Calu3 (cell line): ENCODE measurements around the gene KIZ. TPM values are rescaled to one million over a fixed set of nuclear protein-coding genes. Genes with fewer than 3 reads are reported as not detected.

Source experiments
- BruUV-seq: library from RNA; stranded (reverse); fragments of 400-500 nt; replicated peaks from 2 replicates; lab custom pipeline; 2021; lab: Mats Ljungman, UMichigan
- CTCF ChIA-PET: fragments of 300-600 bp; sonication (Branson Sonifier 250); formaldehyde crosslinking; loops from one replicate; lab custom pipeline; 2022; ENCODE audit warnings: antibody characterized with exemption; lab: Charles Lee
- DNase-seq: peaks from one replicate; pipeline ENCODE4 v3.0.0; 2022
- H3K27ac Mint-ChIP-seq: one replicate; pipeline ENCODE4 v1.8.0; 2022; ENCODE audit warnings: mixed read lengths; ENCODE audit not compliant: unreplicated experiment
- H3K27me3 Mint-ChIP-seq: one replicate; pipeline ENCODE4 v1.8.0; 2022; ENCODE audit warnings: mixed read lengths; ENCODE audit not compliant: unreplicated experiment
- H3K36me3 Mint-ChIP-seq: one replicate; pipeline ENCODE4 v1.8.0; 2022; ENCODE audit warnings: mild to moderate bottlenecking, moderate library complexity, mixed read lengths; ENCODE audit not compliant: insufficient read depth, unreplicated experiment
- H3K4me1 Mint-ChIP-seq: one replicate; pipeline ENCODE4 v1.8.0; 2022; ENCODE audit warnings: mild to moderate bottlenecking, low read depth, mixed read lengths; ENCODE audit not compliant: unreplicated experiment
- H3K4me3 Mint-ChIP-seq: one replicate; pipeline ENCODE4 v1.8.0; 2022; ENCODE audit warnings: mild to moderate bottlenecking, low read depth, moderate library complexity, mixed read lengths; ENCODE audit not compliant: unreplicated experiment
- H3K9me3 Mint-ChIP-seq: one replicate; pipeline ENCODE4 v1.8.0; 2022; ENCODE audit warnings: low read depth, mixed read lengths; ENCODE audit not compliant: unreplicated experiment
- intact Hi-C: fragments of 100-400 bp; cut with micrococcal nuclease; formaldehyde crosslinking; loops from one replicate; pipeline ENCODE4 v1.10.0; 2022; ENCODE audit not compliant: unreplicated experiment
- total RNA-seq: library from RNA; stranded (reverse); gene quantifications from 2 replicates; pipeline ENCODE4 v1.2.3, GENCODE V29; 2022
- TF ChIP-seq, protein P1 (sequence below): fragments of 200-600 bp; IDR thresholded peaks from one replicate; pipeline ENCODE4 v1.8.0; 2022; ENCODE audit warnings: antibody characterized with exemption; ENCODE audit not compliant: unreplicated experiment

KIZ gene
- total RNA-seq, 1 experiment from 2014 or later, result 3.3 TPM

GRCh38 chr20:21159658-21160380 lies 33.9 kb downstream of the KIZ start:
- Mint-ChIP-seq H3K36me3 (no peaks in the 10 kb centered on the region), H3K9me3 (no peaks in the 10 kb centered on the region), H3K4me3 (no peak overlapping the region), H3K27ac (no peak overlapping the region), H3K27me3 (no peaks in the 10 kb centered on the region), H3K4me1 (no peaks in the 10 kb centered on the region)
- DNase-seq, result no peak
- TF ChIP-seq, protein P1, sequence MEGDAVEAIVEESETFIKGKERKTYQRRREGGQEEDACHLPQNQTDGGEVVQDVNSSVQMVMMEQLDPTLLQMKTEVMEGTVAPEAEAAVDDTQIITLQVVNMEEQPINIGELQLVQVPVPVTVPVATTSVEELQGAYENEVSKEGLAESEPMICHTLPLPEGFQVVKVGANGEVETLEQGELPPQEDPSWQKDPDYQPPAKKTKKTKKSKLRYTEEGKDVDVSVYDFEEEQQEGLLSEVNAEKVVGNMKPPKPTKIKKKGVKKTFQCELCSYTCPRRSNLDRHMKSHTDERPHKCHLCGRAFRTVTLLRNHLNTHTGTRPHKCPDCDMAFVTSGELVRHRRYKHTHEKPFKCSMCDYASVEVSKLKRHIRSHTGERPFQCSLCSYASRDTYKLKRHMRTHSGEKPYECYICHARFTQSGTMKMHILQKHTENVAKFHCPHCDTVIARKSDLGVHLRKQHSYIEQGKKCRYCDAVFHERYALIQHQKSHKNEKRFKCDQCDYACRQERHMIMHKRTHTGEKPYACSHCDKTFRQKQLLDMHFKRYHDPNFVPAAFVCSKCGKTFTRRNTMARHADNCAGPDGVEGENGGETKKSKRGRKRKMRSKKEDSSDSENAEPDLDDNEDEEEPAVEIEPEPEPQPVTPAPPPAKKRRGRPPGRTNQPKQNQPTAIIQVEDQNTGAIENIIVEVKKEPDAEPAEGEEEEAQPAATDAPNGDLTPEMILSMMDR, result no peak
- CTCF ChIA-PET, result no interaction called here
- intact Hi-C loops, result no loop called here
- BruUV-seq, result no TSS peak

- H3K27me3 Mint-ChIP-seq, result no peaks in the 10 kb centered on the region
These were observed 36.0 kb downstream of the KIZ start for GRCh38 chr20:21161926-21162325.

GRCh38 chr20:21162631-21163030 lies 36.7 kb downstream of the KIZ start:
- Mint-ChIP-seq H3K36me3 (no peaks in the 10 kb centered on the region), H3K4me1 (no peaks in the 10 kb centered on the region), H3K9me3 (no peaks in the 10 kb centered on the region), H3K27ac (no peak overlapping the region), H3K27me3 (no peaks in the 10 kb centered on the region), H3K4me3 (no peak overlapping the region)
- TF ChIP-seq, protein P1, result no peak
- BruUV-seq, result no TSS peak
- intact Hi-C loops, result no loop called here
- DNase-seq, result no peak
- CTCF ChIA-PET, result no interaction called here

More at GRCh38 chr20:21161926-21162325, 36.0 kb downstream of the KIZ start:
- no peak for DNase-seq
- Mint-ChIP-seq H3K9me3 (no peaks in the 10 kb centered on the region), H3K4me3 (no peak overlapping the region), H3K27ac (no peak overlapping the region), H3K4me1 (no peaks in the 10 kb centered on the region), H3K36me3 (no peaks in the 10 kb centered on the region)
- intact Hi-C loops, result no loop called here
- TF ChIP-seq, protein P1, result no peak
- CTCF ChIA-PET, result no interaction called here
- BruUV-seq, result no TSS peak

- H3K27ac Mint-ChIP-seq, result no peak overlapping the region
- no TSS peak for BruUV-seq
- TF ChIP-seq, protein P1, result no peak
- H3K9me3 Mint-ChIP-seq, result peaks cover 2% of the 10 kb centered on the region
- H3K4me1 Mint-ChIP-seq, result no peaks in the 10 kb centered on the region
- no peak overlapping the region for H3K4me3 Mint-ChIP-seq
- no peaks in the 10 kb centered on the region for H3K27me3 Mint-ChIP-seq
- H3K36me3 Mint-ChIP-seq, result no peaks in the 10 kb centered on the region
- CTCF ChIA-PET, result no interaction called here
- no peak for DNase-seq
- intact Hi-C loops, result no loop called here
These were observed 40.9 kb downstream of the KIZ start for GRCh38 chr20:21166801-21167200.
